DMS53 treated with DMSO at 0.1 percent for 48 hours (cell line): Measurements from ENCODE around the gene PEMT.

Experiments used
- DNase-seq: peaks from one replicate; lab custom pipeline; 2025; ENCODE audit not compliant: unreplicated experiment; lab: John Stamatoyannopoulos, UW

The PEMT gene

DNA sequence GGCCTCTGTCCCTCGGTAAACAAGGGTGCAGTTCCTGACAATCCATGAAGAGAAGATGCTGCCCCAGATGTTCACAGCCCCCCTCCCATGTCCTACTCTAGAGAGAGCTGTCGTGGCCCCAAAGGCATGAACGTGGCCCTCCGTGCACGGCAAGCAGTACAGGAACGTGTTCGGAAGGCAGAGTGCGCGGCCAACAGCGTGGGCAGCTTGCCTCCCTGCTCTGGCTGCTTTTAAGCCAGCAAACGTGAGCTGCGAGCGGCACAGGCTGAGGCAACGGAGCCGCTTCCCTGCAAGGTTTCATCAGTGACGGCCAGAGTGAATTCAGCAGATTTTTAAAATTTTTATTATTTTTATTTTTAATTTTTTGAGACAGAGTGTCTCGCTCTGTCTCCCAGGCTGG is 37.2 kb downstream of the PEMT start:
- DNase-seq = no peak

DNA sequence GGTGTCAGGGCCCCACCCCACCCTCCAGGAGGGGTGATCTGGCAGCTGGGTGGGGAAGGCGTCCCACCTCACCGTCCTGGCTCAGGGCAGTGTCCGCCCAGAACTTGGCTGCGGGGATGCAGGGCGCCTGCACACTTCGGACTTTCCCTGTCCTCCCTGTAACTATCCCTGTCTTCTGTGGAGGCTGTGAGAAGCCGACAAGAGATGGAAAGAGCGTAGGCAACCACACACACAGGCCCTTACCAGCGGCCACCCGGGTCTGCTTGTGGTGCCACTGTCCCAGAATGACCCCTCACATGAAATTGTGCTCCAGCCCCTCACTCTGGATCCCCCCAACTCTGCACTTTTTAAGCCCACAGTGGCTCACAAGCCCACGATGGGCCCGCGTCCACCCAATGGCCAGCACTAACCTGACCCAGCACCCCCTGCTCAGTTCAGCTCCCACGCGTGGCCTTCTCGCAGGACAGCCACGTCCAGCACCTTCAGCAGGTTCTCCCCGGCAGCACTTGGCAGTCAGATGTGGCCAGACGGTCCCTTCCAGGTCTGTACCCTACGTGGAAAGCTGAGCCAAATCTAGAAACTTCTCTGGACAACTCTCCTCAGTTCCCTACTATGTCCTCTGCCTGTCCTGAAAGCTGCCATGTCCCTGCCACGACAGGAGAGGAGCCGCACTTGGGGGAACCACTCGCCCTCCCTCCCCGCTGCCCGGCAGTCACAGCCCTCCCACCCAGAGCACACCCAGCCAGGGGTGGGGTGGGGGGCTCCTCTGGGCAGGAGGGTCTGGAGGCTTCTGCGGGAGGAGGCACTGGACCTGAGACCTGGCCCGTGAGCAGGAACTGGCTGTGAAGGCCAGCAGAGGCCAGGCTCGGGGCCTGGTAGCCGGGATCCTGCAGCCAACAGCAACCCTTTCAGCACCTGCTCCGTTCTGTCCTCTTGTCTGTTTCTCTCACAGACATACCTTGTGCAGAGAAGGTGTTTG is 38.0 kb downstream of the PEMT start:
- DNase-seq = no peak

DNA sequence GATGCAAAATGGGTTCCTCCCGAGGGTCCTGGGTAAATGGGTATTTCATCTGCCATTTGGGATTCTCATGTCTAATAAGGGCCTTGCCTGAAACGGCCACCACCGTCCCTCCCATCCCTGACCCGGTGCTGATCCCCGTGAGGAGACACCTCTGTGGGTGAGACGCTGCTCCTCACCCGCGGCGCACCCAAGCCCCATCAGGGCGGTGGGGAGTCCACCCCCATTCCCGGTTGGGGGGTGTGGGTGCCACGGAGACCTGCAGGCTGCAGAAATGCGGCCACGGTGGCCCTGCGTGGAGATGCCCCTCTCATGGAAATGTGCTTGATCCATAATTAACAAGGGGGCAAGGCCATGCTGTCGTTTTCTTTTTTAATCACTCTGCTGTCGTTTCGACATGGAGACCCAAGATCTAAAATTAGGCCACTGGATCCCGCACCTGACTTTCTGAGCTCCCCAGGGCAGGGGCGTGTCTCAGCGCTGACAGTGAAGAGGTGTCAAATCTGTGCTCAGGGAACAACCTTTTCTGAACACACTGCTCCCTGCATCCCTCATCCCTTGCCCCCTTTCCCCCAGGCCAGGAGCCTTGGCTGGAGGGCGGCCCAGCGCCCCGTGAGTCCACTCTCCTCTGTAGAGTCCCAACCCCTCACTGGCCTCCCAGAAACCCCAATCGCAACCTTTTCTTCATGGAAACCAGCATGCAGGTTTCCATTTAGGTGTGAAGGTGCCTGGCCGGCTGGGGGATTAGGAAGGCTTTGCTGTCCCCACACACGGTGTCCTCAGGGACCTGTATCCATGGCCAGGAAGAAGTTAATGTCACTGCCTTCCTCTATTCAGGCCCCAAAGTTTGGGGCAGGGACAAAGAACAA is 38.9 kb downstream of the PEMT start:
- no peak for DNase-seq

DNA sequence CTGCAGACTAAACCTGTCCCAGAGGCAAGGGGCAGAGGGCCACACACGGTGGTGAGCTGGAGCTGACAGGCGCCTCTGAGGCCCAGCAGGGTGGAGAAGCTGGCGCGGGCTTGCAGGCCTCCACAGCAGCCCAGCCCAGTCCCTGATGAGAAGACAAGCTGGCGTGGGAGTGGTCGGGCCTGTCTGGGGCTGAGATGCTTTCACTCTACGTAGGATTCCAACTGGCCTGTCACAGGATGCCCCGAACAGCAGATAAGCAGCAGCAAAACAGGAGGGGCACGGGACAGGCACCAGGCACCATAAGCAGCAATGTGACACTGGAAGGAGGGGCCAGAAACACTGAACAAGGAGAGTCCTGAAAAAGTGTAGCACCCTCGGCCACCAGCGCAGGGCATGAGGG is 40.1 kb downstream of the PEMT start:
- no peak for DNase-seq

DNA sequence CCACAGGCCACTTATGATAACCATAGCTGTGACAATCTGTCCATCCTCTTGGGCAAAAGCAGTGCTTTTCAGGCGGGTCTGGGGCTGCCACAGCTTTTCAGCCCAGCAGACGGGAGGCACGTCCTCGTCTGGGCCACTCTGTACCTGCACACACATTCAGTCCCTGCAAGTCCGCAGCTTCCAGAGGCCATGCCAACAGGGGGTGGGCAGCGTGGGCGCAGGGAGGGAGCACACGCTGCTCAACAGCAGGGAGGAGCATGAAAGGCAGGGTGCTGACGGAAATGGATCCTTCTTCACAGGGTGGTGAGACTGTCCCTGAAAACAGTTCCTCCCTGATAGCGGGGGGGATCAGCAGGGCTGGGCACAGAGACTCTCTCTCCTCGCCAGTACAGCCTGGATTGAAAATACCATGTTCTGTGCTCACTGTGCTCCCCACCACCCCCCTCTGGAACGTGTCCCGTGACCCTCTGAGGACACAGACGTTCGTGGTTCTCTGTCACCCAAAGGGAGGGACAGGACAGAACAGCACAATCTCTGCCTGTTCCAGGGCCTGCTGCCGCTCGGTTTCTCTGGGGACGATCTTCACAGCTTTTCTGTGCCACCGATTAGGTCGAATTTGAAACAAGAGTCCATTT is 41.7 kb downstream of the PEMT start:
- no peak for DNase-seq

DNA sequence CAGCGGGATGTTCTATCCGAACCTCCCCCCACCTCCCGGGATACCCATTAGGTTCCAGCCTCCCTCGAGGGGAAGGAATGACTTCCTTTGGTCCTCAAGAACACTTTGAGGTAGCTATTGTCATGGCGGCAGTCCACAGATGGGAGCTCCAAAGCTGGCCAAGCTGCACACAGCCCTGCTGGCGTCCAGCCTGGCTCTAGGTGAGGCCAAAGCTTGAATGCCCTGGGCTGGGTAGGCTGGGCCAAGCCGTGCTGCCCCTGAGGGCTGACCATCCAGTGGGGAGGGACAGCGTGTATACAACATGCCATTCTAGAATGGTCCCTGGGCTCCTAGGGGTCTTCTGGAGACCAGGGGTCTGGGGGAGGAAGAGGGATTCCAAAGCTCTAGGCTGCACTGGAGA is 43.5 kb downstream of the PEMT start:
- no peak for DNase-seq

DNA sequence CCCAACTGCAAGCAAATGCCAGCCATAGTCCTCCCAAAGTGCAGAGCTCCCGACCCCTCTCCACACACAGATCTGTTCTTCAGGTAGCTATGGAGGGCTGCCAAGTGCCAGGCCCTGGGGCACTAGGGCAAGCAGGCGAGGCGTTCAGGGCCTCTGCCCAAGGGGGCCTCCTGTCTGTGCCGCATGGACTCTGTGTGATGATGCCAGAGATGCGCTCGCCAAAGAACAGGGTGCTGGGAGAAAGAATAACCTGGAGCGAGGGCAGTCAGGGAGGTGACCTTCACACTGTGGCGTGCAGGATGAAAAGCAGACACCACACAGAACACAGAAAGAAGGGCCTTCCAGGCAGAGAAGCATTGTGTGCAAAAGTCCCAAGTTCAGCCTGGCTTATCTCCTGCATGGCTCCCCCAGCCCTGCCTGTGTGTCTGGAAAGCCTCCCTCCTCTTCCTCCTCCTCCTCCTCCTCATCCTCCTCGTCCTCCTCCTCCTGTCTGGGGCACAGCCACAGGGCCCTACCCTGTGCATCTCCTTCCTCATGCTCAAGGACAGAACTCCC is 44.2 kb downstream of the PEMT start:
- DNase-seq = no peak

DNA sequence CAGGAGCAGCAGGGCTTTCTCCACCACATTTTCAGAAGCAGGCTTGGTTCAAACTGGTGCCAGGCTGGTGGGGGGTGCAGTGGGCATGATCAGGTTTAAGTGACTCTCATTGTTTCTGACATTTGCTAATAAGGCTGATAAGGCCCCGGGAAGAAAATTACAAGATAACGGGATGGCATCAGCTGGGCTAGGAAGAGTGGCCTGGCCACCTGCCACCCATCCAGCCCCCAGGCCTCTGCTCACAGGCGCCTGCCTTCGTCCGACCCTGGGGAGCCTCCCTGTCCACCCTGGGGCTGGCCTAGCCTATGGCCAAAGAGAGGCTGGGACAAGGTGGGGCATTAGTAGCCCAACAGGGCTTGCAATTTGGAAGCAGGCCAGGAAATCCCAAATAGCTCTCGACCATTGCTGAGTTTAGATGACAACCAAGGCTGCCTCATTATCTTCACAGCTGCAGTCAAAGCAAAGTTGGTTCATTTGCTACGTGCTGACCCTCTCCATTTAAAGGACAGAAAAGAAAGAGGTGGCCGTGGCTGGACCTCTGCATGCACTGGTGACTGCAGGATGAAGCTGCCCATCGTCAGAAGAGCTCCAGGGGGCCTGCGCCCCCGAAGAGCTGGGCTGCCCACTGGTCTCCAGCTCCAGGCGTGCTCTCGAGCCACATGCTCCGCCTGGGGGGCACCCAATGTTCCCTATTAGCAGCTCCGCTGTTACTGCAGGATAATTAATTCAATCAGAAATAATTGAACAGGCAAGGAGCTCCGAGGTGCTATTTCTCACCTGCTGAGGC is 44.9 kb downstream of the PEMT start:
- DNase-seq = no peak

DNA sequence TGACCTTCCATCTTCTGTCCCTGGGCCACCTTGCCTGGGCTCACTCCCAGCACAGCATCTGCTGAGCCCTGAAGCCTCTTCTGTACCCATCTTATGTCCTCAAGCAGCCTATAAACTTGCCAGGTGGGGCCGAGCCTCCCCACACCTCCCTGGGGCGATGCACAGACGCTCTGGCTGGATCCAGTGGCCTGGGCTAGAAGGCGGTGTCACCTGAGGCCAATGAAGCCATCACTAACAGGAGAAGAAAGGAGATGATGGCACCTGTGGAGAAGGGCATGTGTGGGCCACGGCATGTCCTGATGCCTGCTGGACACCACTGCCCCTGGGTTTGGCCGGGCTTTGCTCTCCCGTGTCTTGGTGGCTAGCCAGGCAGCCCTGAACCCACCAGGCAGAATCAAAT is 45.5 kb downstream of the PEMT start:
- DNase-seq = no peak

DNA sequence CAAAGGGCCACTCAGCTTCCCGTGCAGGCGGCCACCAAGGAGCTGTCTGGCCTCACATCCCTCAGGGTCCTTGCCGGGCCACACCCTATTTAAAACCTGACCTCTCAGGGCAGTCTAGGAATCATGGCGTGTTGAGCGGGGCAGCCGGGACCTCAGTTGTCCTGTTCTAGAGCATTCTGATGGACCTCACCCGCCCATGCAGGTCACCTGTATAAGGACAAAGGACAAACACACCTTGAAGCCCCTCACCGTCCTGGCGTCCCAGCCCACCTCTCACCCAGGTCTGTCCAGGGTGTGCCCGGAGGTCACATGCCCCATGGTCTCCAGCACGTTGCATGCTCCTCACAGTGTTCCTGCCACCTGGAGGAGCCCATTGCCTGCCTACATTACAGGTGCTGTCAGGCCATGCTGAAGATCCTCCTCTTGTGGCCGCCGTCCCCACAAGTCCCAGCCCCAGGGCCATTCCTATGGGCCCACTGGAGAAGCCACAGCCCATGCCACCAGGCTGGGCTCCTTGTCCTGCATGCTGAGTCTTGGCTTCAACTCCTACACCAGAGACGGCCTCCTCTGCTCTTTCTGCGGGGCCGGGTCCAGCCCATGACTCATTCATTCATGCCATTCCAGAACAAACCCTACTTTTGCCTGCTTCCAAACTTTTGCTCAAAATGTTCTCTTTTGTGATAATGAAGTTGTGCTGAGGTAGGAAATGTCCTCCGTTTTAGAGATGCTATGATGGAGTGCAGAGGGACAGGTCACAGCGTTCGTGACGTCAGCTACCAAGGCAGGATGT is 46.3 kb downstream of the PEMT start:
- DNase-seq = no peak

DNA sequence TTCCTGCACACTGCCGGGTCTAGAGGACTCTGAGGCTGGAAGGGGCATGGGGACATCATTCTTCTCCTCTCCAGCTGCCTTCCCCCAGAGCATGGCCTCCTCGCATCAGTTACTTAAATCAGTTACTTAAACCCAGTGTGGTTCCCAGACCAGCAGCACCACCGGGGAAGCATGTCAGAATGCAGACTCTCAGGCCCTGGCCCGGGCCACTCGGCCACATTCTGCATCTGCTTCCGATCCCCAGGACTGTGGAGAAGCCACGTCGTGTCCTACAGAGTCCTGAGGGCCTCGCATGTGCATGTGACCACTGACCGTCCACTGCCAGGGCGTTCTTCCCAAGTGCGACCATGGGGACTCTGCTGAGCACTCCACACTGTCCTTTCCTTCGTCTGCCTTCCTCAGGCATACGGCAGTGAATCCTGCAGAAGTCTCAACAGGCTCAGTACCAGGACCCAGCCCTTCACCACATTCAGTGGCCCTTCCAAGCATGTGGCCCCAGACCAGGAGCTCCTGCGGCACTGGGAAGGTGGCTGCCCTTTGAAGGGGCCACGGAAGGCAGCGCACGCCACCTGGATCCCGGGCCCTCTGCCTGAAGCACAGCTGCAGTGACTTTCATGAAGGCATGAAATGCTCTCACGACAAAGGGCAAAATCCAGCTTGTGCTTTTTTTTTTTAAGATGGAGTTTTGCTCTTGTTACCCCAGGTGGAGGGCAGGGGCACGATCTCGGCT is 48.4 kb downstream of the PEMT start:
- DNase-seq = no peak

DNA sequence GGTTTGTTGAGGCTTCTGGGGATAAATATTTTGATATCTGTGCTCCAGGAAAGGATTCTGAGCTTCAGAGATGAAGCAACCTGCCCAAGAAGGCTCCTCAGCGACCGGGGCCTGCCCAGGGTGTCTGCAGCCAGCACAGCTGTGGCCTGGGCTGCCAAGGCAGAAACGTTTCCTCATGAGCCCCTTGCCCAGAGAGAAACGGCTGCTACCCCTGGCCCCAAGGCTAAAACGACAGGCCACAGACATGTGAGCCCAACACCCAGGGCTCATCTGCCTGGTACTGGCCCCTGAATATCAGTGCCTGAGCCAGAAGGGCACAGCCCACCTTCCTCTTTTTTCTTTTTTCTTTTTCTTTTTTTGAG is 49.9 kb downstream of the PEMT start:
- DNase-seq = no peak

DNA sequence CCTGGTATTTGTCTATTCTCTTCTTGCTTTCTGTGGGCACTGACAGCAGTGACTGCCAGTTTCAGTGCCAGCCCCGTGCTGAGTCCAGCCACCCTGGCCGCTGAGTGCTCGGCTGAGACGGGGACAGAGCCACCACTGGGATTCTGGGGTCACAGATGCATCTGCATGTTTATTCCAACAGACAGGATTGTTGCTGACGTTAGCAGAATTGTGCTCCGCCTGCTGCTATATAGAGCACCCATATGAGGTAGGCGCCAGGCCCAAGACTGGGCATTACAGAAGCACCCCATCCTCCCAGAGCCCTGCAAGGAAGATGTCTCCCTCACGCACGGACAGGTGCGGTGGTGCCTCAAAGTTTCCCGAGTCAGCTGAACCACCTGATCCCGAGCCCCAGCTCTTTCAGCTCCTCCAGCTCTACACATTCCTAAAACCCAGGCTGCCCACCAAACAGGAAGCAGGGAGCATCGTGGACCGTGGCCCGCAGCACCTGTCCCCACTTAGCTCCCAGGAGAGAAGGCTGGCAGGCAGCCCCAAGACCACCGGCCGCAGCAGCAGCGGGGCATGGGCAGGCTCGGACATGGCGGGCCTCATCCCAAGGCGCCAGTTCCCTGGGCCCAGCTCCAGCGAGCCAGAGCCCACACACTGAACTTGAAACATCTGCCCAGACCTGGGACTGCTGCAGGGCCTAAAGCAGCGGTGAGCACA is 50.4 kb downstream of the PEMT start:
- DNase-seq = no peak

DNA sequence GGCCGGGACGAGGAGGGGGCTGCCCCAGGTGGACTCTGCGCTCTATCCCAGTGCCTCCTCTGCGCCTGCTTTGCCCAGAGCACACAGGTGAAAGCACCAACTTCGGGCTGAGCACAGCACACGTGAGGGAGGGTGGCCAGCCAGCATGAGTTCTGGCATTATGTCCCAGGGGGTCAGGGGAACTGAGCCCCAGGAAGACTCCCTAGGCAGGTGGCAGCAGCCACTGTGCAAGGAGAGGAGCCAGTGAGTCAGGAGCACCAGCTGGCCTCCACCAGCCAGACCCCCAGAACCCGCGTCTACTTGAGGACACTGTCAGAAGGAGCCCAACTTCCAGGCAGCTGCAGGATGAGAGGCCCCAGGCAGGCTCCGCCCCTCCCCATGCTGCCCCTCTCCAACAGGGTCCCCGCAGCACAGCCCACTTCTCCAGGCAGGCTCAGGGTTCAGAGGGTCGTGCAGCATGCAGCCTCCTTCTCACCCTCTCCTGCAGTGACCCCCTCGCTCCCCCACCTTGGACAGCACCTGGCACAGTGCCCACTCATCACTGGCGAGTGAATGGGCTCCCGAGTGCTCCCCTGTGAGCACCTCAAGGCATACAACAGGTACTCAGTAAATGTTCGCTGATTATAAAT is 51.1 kb downstream of the PEMT start:
- no peak for DNase-seq

DNA sequence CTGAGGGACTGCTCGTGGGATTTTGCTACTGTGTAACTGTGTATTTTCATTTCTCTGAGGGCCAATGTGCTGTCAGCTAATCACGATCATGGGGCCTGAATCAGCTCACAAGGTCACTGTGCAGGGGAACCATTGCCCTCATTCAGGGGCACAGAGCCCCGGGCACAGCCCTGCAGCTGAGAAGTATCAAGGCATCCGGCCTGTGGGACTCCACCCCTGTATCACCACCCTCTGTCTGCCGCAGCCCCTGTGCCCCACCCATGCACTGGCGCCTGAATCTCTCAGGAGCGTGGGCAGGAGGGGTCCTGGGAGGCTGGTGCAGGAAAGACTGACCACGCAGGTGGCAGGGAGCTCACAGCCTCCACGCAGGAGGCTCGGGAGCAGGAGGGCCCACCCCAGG is 51.9 kb downstream of the PEMT start:
- DNase-seq = no peak

DNA sequence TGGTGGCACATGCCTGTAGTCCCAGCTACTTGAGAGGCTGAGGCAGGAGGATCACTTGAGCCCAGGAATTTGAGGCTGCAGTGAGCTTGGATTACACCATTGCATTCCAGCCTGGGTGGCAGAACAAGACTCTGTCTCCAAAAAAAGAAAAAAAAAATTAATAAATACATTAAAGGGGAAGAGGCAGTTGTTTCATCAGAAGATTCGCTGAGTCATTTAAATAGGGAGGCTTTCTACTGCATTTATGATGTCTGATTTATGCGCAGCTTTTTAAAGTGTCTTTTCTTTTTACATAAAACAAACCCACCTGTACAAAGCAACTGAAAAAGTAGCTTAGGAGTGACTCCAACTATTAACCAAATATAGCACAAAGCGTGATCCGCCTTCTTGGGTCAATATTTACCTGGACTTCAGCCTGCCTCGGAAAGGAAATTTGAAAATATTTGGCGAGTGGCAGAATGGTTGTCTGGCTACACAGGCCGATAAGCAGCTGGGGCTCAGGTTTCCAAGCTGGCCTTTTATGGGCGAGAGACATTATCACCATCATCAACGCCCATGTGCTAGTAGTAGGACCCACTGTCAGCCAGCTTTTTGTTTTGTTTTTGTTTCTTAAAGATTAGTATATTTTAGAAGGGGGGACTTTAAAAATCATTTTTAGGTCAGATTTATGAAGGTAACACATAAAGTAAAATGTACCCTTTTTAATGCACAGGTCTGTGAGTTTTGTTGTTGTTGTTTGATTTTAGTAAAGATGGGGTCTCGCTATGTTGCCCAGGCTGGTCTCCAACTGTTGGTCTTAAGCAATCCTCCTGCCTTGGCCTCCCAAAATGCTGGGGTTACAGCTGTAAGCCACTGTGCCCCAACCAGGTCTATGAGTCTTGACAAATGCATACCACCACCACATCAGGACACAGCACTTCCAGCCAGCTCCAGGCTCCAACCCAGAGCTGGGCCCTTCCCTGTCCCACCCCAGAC is 52.8 kb downstream of the PEMT start:
- peak; percentile 94 for DNase-seq
